ENCODE measurements around the gene GPR108.

The GPR108 gene

DNA sequence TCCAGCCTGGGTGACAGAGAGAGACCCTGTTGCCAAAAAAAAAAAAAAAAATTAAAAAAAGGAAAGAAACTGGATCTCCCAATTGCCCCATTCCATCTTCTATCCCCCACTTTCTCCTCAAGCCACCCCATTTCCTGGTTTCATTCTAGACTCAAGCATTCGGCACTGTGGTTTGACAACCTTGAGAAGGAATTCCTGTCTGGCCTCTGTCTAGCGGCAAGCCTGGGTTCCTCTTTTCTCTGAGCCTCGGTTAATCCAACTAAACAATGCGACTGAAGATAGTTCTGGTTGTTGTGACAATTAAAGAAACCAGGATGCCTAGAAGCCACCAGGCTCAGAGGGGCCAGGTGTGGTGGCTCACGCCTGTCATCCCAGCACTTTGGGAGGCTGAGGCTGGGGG, 13.6 kb downstream of the GPR108 start:
- Histone ChIP-seq H3K9me2 (replicated peaks; ENCODE audit: low read depth, low read length) (no peaks in the 10 kb centered on the region), H3K79me2 (ENCODE audit: insufficient read depth, low read length) (no peaks in the 10 kb centered on the region), H3K9me3 (ENCODE audit: insufficient read depth, low read depth, low read length) (no peaks in the 10 kb centered on the region), H3K4me2 (ENCODE audit: low read depth, low read length, poor library complexity, severe bottlenecking) (no peak overlapping the region), H4K20me1 (ENCODE audit: insufficient read depth, low read length, poor library complexity, severe bottlenecking) (no peaks in the 10 kb centered on the region), H3K4me3 (ENCODE audit: low read length, poor library complexity, severe bottlenecking) (no peak overlapping the region), H2AFZ (ENCODE audit: low read length) (no peak overlapping the region), H3K9ac (ENCODE audit: low read depth, low read length, poor library complexity, severe bottlenecking) (no peak overlapping the region), H3K36me3 (ENCODE audit: insufficient read depth, low read length) (no peaks in the 10 kb centered on the region), H3K27me3 (ENCODE audit: insufficient read depth, low read length, poor library complexity, severe bottlenecking) (no peaks in the 10 kb centered on the region), H3F3A (ENCODE audit: low read depth) (no peaks in the 10 kb centered on the region), H3K4me1 (ENCODE audit: insufficient read depth, low read length, poor library complexity, severe bottlenecking) (no peaks in the 10 kb centered on the region)
- no peak for TF ChIP-seq EZH2phosphoT487 (IDR thresholded peaks at IDR 0.05; ENCODE audit: borderline replicate concordance)
- TF ChIP-seq, protein P1, sequence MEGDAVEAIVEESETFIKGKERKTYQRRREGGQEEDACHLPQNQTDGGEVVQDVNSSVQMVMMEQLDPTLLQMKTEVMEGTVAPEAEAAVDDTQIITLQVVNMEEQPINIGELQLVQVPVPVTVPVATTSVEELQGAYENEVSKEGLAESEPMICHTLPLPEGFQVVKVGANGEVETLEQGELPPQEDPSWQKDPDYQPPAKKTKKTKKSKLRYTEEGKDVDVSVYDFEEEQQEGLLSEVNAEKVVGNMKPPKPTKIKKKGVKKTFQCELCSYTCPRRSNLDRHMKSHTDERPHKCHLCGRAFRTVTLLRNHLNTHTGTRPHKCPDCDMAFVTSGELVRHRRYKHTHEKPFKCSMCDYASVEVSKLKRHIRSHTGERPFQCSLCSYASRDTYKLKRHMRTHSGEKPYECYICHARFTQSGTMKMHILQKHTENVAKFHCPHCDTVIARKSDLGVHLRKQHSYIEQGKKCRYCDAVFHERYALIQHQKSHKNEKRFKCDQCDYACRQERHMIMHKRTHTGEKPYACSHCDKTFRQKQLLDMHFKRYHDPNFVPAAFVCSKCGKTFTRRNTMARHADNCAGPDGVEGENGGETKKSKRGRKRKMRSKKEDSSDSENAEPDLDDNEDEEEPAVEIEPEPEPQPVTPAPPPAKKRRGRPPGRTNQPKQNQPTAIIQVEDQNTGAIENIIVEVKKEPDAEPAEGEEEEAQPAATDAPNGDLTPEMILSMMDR (conservative IDR thresholded peaks at IDR 0.05; ENCODE audit: low read length): no peak

DNA sequence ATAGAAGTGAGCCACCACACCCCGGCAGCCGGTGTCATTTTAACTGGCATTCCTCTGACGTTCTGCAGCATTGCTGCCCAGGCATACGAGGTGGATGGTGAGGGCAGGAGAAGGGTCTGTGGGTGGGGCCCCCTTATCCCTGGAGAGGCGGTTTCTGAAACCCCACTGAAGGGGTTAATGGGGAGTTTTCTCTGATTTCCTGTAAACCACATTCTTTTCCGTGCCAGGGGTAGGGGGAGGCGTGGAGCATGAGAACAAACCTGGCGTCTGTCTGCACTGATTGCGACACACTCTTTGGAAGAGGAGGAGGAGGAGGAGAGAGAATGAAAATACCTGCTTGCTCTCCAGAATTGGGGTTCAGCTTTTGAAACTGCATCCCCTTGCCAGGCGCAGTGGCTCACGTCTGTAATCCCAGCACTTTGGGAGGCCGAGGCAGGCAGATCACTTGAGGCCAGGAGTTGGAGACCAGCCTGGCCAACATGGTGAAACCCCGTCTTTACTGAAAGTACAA, 14.2 kb downstream of the GPR108 start:
- Histone ChIP-seq H2AFZ (ENCODE audit: low read length) (no peak overlapping the region), H3K9me3 (ENCODE audit: insufficient read depth, low read depth, low read length) (no peaks in the 10 kb centered on the region), H3K4me3 (ENCODE audit: low read length, poor library complexity, severe bottlenecking) (no peak overlapping the region), H3K36me3 (ENCODE audit: insufficient read depth, low read length) (no peaks in the 10 kb centered on the region), H3K9me2 (replicated peaks; ENCODE audit: low read depth, low read length) (no peaks in the 10 kb centered on the region), H3K27me3 (ENCODE audit: insufficient read depth, low read length, poor library complexity, severe bottlenecking) (no peaks in the 10 kb centered on the region), H4K20me1 (ENCODE audit: insufficient read depth, low read length, poor library complexity, severe bottlenecking) (no peaks in the 10 kb centered on the region), H3K4me1 (ENCODE audit: insufficient read depth, low read length, poor library complexity, severe bottlenecking) (no peaks in the 10 kb centered on the region), H3K79me2 (ENCODE audit: insufficient read depth, low read length) (no peaks in the 10 kb centered on the region), H3K4me2 (ENCODE audit: low read depth, low read length, poor library complexity, severe bottlenecking) (no peak overlapping the region), H3K9ac (ENCODE audit: low read depth, low read length, poor library complexity, severe bottlenecking) (no peak overlapping the region), H3F3A (ENCODE audit: low read depth) (no peaks in the 10 kb centered on the region)
- TF ChIP-seq EZH2phosphoT487 (IDR thresholded peaks at IDR 0.05; ENCODE audit: borderline replicate concordance): no peak
- TF ChIP-seq, protein P1 (conservative IDR thresholded peaks at IDR 0.05; ENCODE audit: low read length): no peak

DNA sequence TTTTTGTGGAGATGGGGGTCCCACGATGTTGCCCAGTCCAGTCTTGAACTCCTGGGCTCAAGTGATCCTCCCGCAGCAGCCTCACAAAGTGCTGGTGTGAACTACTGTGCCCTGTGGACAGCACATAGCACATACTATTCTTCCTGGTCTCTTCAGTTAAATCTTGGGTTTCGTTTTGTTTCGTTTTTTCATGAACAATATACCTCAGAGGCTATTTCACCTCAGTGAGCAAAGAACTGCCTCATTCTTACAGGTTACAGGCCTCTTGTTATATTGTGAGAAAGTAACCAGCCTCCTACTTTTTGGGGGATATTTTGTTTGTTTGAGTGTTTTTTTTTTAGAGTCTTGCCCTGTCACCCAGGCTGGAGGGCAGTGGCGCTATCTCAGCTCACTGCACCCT, 15.6 kb downstream of the GPR108 start:
- Histone ChIP-seq H3K36me3 (ENCODE audit: insufficient read depth, low read length) (no peaks in the 10 kb centered on the region), H3K4me3 (ENCODE audit: low read length, poor library complexity, severe bottlenecking) (no peak overlapping the region), H3K9me2 (replicated peaks; ENCODE audit: low read depth, low read length) (no peaks in the 10 kb centered on the region), H3K4me2 (ENCODE audit: low read depth, low read length, poor library complexity, severe bottlenecking) (no peak overlapping the region), H2AFZ (ENCODE audit: low read length) (no peak overlapping the region), H4K20me1 (ENCODE audit: insufficient read depth, low read length, poor library complexity, severe bottlenecking) (no peaks in the 10 kb centered on the region), H3K27me3 (ENCODE audit: insufficient read depth, low read length, poor library complexity, severe bottlenecking) (no peaks in the 10 kb centered on the region), H3F3A (ENCODE audit: low read depth) (no peaks in the 10 kb centered on the region), H3K4me1 (ENCODE audit: insufficient read depth, low read length, poor library complexity, severe bottlenecking) (no peaks in the 10 kb centered on the region), H3K9me3 (ENCODE audit: insufficient read depth, low read depth, low read length) (no peaks in the 10 kb centered on the region), H3K9ac (ENCODE audit: low read depth, low read length, poor library complexity, severe bottlenecking) (no peak overlapping the region), H3K79me2 (ENCODE audit: insufficient read depth, low read length) (no peaks in the 10 kb centered on the region)
- no peak for TF ChIP-seq EZH2phosphoT487 (IDR thresholded peaks at IDR 0.05; ENCODE audit: borderline replicate concordance)
- TF ChIP-seq, protein P1 (conservative IDR thresholded peaks at IDR 0.05; ENCODE audit: low read length): no peak
